ENCODE results near the gene RAPGEF3.

DNA sequence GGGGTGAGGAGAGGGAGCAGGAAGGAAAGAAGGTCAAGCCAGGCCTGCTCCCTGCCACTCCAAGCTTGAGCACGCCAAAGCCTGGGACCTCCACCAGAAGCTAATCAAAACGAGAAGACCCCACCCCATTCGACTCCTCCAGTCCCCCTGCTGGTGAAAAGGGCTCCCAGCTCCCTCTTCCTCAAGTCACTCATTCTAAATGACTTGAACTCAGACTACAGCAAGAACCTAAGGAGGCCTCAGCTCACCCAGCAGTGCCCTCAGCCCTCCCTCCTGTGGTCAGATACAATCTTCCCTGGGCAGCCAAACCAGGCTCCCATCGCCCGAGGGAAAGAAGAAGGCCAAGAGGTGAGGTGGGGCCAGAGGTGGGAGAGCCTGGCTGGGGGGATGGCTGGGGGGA lies 43.6 kb upstream of the RAPGEF3 start:
- TF ChIP-seq, protein P1, sequence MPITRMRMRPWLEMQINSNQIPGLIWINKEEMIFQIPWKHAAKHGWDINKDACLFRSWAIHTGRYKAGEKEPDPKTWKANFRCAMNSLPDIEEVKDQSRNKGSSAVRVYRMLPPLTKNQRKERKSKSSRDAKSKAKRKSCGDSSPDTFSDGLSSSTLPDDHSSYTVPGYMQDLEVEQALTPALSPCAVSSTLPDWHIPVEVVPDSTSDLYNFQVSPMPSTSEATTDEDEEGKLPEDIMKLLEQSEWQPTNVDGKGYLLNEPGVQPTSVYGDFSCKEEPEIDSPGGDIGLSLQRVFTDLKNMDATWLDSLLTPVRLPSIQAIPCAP (CRISPR knock-in tag; IDR thresholded peaks at IDR 0.05; ENCODE audit: low read depth) = no peak
- TF ChIP-seq, protein P2, sequence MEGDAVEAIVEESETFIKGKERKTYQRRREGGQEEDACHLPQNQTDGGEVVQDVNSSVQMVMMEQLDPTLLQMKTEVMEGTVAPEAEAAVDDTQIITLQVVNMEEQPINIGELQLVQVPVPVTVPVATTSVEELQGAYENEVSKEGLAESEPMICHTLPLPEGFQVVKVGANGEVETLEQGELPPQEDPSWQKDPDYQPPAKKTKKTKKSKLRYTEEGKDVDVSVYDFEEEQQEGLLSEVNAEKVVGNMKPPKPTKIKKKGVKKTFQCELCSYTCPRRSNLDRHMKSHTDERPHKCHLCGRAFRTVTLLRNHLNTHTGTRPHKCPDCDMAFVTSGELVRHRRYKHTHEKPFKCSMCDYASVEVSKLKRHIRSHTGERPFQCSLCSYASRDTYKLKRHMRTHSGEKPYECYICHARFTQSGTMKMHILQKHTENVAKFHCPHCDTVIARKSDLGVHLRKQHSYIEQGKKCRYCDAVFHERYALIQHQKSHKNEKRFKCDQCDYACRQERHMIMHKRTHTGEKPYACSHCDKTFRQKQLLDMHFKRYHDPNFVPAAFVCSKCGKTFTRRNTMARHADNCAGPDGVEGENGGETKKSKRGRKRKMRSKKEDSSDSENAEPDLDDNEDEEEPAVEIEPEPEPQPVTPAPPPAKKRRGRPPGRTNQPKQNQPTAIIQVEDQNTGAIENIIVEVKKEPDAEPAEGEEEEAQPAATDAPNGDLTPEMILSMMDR (CRISPR knock-in tag; IDR thresholded peaks at IDR 0.05) = no peak
- TF ChIP-seq, protein P3, sequence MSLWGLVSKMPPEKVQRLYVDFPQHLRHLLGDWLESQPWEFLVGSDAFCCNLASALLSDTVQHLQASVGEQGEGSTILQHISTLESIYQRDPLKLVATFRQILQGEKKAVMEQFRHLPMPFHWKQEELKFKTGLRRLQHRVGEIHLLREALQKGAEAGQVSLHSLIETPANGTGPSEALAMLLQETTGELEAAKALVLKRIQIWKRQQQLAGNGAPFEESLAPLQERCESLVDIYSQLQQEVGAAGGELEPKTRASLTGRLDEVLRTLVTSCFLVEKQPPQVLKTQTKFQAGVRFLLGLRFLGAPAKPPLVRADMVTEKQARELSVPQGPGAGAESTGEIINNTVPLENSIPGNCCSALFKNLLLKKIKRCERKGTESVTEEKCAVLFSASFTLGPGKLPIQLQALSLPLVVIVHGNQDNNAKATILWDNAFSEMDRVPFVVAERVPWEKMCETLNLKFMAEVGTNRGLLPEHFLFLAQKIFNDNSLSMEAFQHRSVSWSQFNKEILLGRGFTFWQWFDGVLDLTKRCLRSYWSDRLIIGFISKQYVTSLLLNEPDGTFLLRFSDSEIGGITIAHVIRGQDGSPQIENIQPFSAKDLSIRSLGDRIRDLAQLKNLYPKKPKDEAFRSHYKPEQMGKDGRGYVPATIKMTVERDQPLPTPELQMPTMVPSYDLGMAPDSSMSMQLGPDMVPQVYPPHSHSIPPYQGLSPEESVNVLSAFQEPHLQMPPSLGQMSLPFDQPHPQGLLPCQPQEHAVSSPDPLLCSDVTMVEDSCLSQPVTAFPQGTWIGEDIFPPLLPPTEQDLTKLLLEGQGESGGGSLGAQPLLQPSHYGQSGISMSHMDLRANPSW (CRISPR knock-in tag; IDR thresholded peaks at IDR 0.05; ENCODE audit: borderline replicate concordance) = no peak
- TF ChIP-seq, protein P4, sequence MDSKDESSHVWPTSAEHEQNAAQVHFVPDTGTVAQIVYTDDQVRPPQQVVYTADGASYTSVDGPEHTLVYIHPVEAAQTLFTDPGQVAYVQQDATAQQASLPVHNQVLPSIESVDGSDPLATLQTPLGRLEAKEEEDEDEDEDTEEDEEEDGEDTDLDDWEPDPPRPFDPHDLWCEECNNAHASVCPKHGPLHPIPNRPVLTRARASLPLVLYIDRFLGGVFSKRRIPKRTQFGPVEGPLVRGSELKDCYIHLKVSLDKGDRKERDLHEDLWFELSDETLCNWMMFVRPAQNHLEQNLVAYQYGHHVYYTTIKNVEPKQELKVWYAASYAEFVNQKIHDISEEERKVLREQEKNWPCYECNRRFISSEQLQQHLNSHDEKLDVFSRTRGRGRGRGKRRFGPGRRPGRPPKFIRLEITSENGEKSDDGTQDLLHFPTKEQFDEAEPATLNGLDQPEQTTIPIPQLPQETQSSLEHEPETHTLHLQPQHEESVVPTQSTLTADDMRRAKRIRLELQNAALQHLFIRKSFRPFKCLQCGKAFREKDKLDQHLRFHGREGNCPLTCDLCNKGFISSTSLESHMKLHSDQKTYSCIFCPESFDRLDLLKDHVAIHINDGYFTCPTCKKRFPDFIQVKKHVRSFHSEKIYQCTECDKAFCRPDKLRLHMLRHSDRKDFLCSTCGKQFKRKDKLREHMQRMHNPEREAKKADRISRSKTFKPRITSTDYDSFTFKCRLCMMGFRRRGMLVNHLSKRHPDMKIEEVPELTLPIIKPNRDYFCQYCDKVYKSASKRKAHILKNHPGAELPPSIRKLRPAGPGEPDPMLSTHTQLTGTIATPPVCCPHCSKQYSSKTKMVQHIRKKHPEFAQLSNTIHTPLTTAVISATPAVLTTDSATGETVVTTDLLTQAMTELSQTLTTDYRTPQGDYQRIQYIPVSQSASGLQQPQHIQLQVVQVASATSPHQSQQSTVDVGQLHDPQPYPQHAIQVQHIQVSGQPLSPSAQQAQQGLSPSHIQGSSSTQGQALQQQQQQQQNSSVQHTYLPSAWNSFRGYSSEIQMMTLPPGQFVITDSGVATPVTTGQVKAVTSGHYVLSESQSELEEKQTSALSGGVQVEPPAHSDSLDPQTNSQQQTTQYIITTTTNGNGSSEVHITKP (CRISPR knock-in tag; IDR thresholded peaks at IDR 0.05; ENCODE audit: low read depth) = no peak
- TF ChIP-seq SP1 (IDR thresholded peaks at IDR 0.05) = no peak
- no peak for TF ChIP-seq SP1 (CRISPR knock-in tag; IDR thresholded peaks at IDR 0.05)
- no peak for TF ChIP-seq NFYB (CRISPR knock-in tag; IDR thresholded peaks at IDR 0.05)
- TF ChIP-seq SNAI1 (CRISPR knock-in tag; IDR thresholded peaks at IDR 0.05; ENCODE audit: borderline replicate concordance) = no peak
